ENCODE data around the gene ASAP2.
A peak's percentile ranks its signal among the peaks of the same experiment; 100 is the strongest.

DNA sequence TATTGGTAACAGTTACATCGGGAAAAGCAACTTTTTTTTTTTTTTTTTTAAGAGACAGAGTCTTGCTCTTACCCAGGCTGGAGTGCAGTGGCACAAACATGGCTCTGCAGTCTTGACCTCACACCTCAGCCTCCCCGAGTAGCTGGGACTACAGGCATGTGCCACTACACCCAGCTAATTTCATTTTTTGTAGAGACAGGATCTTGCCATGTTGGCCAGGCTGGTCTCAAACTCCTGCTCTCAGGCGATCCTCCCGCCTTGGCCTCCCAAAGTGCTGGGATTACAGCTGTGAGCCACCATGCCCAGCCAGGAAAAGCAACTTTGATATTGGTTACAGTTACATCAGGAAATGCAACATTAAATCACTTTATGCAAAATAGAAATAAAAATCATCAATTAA is 212.1 kb downstream of the ASAP2 start:
- no peak for TF ChIP-seq NR1H2 (CRISPR knock-in tag; IDR thresholded peaks at IDR 0.05)
- TF ChIP-seq CREB1 (CRISPR knock-in tag; IDR thresholded peaks at IDR 0.05) = no peak
- TF ChIP-seq ZNF121 (CRISPR knock-in tag; IDR thresholded peaks at IDR 0.05) = 0 out of 2 replicates have a peak, but pooled peaks have one; percentile 5
- TF ChIP-seq, protein P1, sequence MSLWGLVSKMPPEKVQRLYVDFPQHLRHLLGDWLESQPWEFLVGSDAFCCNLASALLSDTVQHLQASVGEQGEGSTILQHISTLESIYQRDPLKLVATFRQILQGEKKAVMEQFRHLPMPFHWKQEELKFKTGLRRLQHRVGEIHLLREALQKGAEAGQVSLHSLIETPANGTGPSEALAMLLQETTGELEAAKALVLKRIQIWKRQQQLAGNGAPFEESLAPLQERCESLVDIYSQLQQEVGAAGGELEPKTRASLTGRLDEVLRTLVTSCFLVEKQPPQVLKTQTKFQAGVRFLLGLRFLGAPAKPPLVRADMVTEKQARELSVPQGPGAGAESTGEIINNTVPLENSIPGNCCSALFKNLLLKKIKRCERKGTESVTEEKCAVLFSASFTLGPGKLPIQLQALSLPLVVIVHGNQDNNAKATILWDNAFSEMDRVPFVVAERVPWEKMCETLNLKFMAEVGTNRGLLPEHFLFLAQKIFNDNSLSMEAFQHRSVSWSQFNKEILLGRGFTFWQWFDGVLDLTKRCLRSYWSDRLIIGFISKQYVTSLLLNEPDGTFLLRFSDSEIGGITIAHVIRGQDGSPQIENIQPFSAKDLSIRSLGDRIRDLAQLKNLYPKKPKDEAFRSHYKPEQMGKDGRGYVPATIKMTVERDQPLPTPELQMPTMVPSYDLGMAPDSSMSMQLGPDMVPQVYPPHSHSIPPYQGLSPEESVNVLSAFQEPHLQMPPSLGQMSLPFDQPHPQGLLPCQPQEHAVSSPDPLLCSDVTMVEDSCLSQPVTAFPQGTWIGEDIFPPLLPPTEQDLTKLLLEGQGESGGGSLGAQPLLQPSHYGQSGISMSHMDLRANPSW (CRISPR knock-in tag; conservative IDR thresholded peaks at IDR 0.05; ENCODE audit: low read depth) = no peak
- TF ChIP-seq, protein P2, sequence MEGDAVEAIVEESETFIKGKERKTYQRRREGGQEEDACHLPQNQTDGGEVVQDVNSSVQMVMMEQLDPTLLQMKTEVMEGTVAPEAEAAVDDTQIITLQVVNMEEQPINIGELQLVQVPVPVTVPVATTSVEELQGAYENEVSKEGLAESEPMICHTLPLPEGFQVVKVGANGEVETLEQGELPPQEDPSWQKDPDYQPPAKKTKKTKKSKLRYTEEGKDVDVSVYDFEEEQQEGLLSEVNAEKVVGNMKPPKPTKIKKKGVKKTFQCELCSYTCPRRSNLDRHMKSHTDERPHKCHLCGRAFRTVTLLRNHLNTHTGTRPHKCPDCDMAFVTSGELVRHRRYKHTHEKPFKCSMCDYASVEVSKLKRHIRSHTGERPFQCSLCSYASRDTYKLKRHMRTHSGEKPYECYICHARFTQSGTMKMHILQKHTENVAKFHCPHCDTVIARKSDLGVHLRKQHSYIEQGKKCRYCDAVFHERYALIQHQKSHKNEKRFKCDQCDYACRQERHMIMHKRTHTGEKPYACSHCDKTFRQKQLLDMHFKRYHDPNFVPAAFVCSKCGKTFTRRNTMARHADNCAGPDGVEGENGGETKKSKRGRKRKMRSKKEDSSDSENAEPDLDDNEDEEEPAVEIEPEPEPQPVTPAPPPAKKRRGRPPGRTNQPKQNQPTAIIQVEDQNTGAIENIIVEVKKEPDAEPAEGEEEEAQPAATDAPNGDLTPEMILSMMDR (IDR thresholded peaks at IDR 0.05) = no peak
- no peak for TF ChIP-seq ELF4 (CRISPR knock-in tag; IDR thresholded peaks at IDR 0.05; ENCODE audit: low read depth)
- TF ChIP-seq CBFB (CRISPR knock-in tag; IDR thresholded peaks at IDR 0.05; ENCODE audit: low read depth) = no peak

All from WTC11 (cell line).